GM23338 (cell line): ENCODE measurements around the gene POSTN. TPM values are rescaled to one million over a fixed set of nuclear protein-coding genes. Genes with fewer than 3 reads are reported as not detected.
A peak's percentile ranks its signal among the peaks of the same experiment; 100 is the strongest.

Experiments
- ATAC-seq: fragments of 200-7000 bp; cut with Tn5 transposase; 3 replicates; pipeline ENCODE4 v1.9.1; 2020
- DNase-seq: peaks from one replicate; pipeline ENCODE4 v3.0.0-alpha.2; 2015; ENCODE audit warnings: low spot score
- H2AFZ ChIP-seq: fragments of 200-600 bp; sonication (generic); 2 replicates; pipeline ENCODE4 v1.8.0; 2016; ENCODE audit warnings: antibody characterized with exemption, mild to moderate bottlenecking, moderate library complexity
- H3F3A ChIP-seq: fragments of 200-600 bp; sonication (generic); replicated peaks from 2 replicates; pipeline ENCODE4 v1.8.0; 2017; ENCODE audit warnings: antibody characterized with exemption, mixed run types, low read depth
- H3K27ac ChIP-seq: fragments of 200-600 bp; sonication (generic); 2 replicates; pipeline ENCODE4 v1.6.1; 2016; ENCODE audit warnings: low read depth
- H3K27me3 ChIP-seq: fragments of 200-600 bp; sonication (generic); 2 replicates; pipeline ENCODE4 v1.8.0; 2016; ENCODE audit warnings: mild to moderate bottlenecking, mixed run types, moderate library complexity; ENCODE audit not compliant: insufficient read depth
- H3K36me3 ChIP-seq: fragments of 200-600 bp; sonication (generic); 2 replicates; pipeline ENCODE4 v1.8.0; 2016; ENCODE audit warnings: mild to moderate bottlenecking; ENCODE audit not compliant: insufficient read depth
- H3K4me1 ChIP-seq: fragments of 200-600 bp; sonication (generic); 2 replicates; pipeline ENCODE4 v1.8.0; 2016; ENCODE audit warnings: mild to moderate bottlenecking, moderate library complexity; ENCODE audit not compliant: insufficient read depth
- H3K4me2 ChIP-seq: fragments of 200-600 bp; sonication (generic); 2 replicates; pipeline ENCODE4 v1.7.1; 2017; ENCODE audit warnings: mixed run types
- H3K4me3 ChIP-seq: fragments of 200-600 bp; sonication (generic); 2 replicates; pipeline ENCODE4 v1.6.1; 2016; ENCODE audit warnings: mixed run types
- H3K79me2 ChIP-seq: fragments of 200-600 bp; sonication (generic); replicated peaks from 2 replicates; pipeline ENCODE4 v1.8.0; 2017; ENCODE audit warnings: mild to moderate bottlenecking; ENCODE audit not compliant: insufficient read depth
- H3K9me2 ChIP-seq: fragments of 200-600 bp; sonication (generic); 2 replicates; pipeline ENCODE4 v1.8.0; 2017; ENCODE audit not compliant: insufficient read depth
- H4K20me1 ChIP-seq: fragments of 200-600 bp; sonication (generic); replicated peaks from 2 replicates; pipeline ENCODE4 v1.8.0; 2017; ENCODE audit warnings: mild to moderate bottlenecking; ENCODE audit not compliant: insufficient read depth
- H3K27ac Mint-ChIP-seq: 2 replicates; pipeline ENCODE4 v1.8.0; 2020; ENCODE audit warnings: inconsistent platforms, mild to moderate bottlenecking, moderate library complexity, mixed read lengths
- H3K27me3 Mint-ChIP-seq: 3 replicates; pipeline ENCODE4 v1.8.0; 2022; ENCODE audit warnings: low read depth, mild to moderate bottlenecking, moderate library complexity, mixed read lengths, inconsistent platforms; ENCODE audit not compliant: insufficient read depth, poor library complexity
- H3K36me3 Mint-ChIP-seq: 3 replicates; pipeline ENCODE4 v1.8.0; 2021; ENCODE audit warnings: low read depth, mild to moderate bottlenecking, inconsistent platforms, moderate library complexity, mixed read lengths
- H3K4me1 Mint-ChIP-seq: 3 replicates; pipeline ENCODE4 v1.8.0; 2020; ENCODE audit warnings: mild to moderate bottlenecking, inconsistent platforms, mixed read lengths
- H3K4me3 Mint-ChIP-seq: 3 replicates; pipeline ENCODE4 v1.8.0; 2021; ENCODE audit warnings: moderate library complexity, mild to moderate bottlenecking, inconsistent platforms, mixed read lengths
- H3K9me3 Mint-ChIP-seq: 3 replicates; pipeline ENCODE4 v1.8.0; 2020; ENCODE audit warnings: moderate library complexity, mild to moderate bottlenecking, inconsistent platforms, mixed read lengths
- CREB1 ChIP-seq: fragments of 250-450 bp; sonication (Bioruptor Pico); IDR thresholded peaks from 2 replicates; pipeline ENCODE4 v1.5.0; 2020; ENCODE audit warnings: low read depth, mild to moderate bottlenecking, moderate library complexity
- CTCF ChIP-seq, 2 experiments: fragments of 200-600 bp in 1 of 2; sonication (generic) in 1 of 2; conservative IDR thresholded peaks; 2 replicates each; pipeline versions ENCODE4 v1.5.1 to v1.6.1; 2016 to 2017; ENCODE audit warnings: antibody characterized with exemption in 2 of 2, low read depth in 2 of 2, mild to moderate bottlenecking in 2 of 2, moderate library complexity in 1 of 2
- ETS1 ChIP-seq: IDR thresholded peaks from 2 replicates; pipeline ENCODE4 v1.6.1; 2016; ENCODE audit warnings: antibody characterized with exemption
- EZH2 ChIP-seq: fragments of 200-600 bp; sonication (generic); IDR thresholded peaks from one replicate; pipeline ENCODE4 v1.8.0; 2017; ENCODE audit warnings: antibody characterized with exemption, mild to moderate bottlenecking, low read depth; ENCODE audit not compliant: unreplicated experiment
- EZH2phosphoT487 ChIP-seq: fragments of 200-600 bp; sonication (generic); IDR thresholded peaks from one replicate; pipeline ENCODE4 v1.8.1; 2018; ENCODE audit warnings: antibody characterized with exemption; ENCODE audit not compliant: unreplicated experiment
- JUNB ChIP-seq: IDR thresholded peaks from one replicate; pipeline ENCODE4 v1.6.1; 2016; ENCODE audit warnings: antibody characterized with exemption; ENCODE audit not compliant: unreplicated experiment
- NANOG ChIP-seq: IDR thresholded peaks from 2 replicates; pipeline ENCODE4 v1.6.1; 2016; ENCODE audit warnings: antibody characterized with exemption, borderline replicate concordance
- POLR2AphosphoS5 ChIP-seq: IDR thresholded peaks from 2 replicates; pipeline ENCODE4 v1.6.1; 2016; ENCODE audit warnings: antibody characterized with exemption, low read depth
- REST ChIP-seq: IDR thresholded peaks from one replicate; pipeline ENCODE4 v1.6.1; 2018; ENCODE audit warnings: antibody characterized with exemption; ENCODE audit not compliant: unreplicated experiment
- STAT1 ChIP-seq: IDR thresholded peaks from one replicate; pipeline ENCODE4 v1.6.1; 2016; ENCODE audit warnings: antibody characterized with exemption; ENCODE audit not compliant: unreplicated experiment
- ZNF114 ChIP-seq: fragments of 250-450 bp; sonication (Bioruptor Pico); IDR thresholded peaks from 2 replicates; pipeline ENCODE4 v1.5.0; 2020; ENCODE audit warnings: mild to moderate bottlenecking, moderate library complexity
- ZNF331 ChIP-seq: fragments of 250-450 bp; sonication (Bioruptor Pico); IDR thresholded peaks from 2 replicates; pipeline ENCODE4 v1.5.0; 2020; ENCODE audit warnings: low read depth, mild to moderate bottlenecking, moderate library complexity
- ZNF462 ChIP-seq: fragments of 250-450 bp; sonication (Bioruptor Pico); IDR thresholded peaks from 2 replicates; pipeline ENCODE4 v1.5.0; 2020; ENCODE audit warnings: mild to moderate bottlenecking, moderate library complexity
- polyA plus RNA-seq: library from polyadenylated mRNA; unstranded; fragments of >200 nt; fragmentation: Nextera tagmentation; extraction: Ambion mirVana; gene quantifications from 2 replicates; pipeline ENCODE4 v1.2.1, GENCODE V29; 2016
- total RNA-seq: library from RNA; depleted of rRNA; stranded (reverse); fragments of >200 nt; shearing (Covaris generic); gene quantifications from 2 replicates; pipeline ENCODE4 v1.2.3, GENCODE V29; 2014

Gene POSTN
- total and polyA plus RNA-seq, 2 experiments from 2014 or later, result 0.21 to 0.31 TPM

GRCh38 chr13:37594550-37594949 is 4.0 kb downstream of the POSTN start:
- Mint-ChIP-seq H3K36me3 (no peaks in the 10 kb centered on the region), H3K27me3 (no peaks in the 10 kb centered on the region), H3K9me3 (no peaks in the 10 kb centered on the region), H3K4me1 (peaks cover 28% of the 10 kb centered on the region), H3K4me3 (peak overlapping the region; percentile 21; the same call in 1 of the 3 replicates), H3K27ac (no peak overlapping the region)
- H3K9me2 ChIP-seq, result 0 out of 2 replicates have a peak, but pooled peaks cover 2% of the 10 kb centered on the region
- H3K4me1 ChIP-seq, result peaks cover 24% of the 10 kb centered on the region
- DNase-seq (no peak), ATAC-seq (no peak)
- no peaks in the 10 kb centered on the region for H3K79me2 ChIP-seq
- no peaks in the 10 kb centered on the region for H3K36me3 ChIP-seq
- H3K27ac ChIP-seq, result 0 out of 2 replicates have a peak overlapping the region, but pooled peaks have one; percentile 7
- H3K4me3 ChIP-seq, result no peak overlapping the region
- H3K27me3 ChIP-seq, result no peaks in the 10 kb centered on the region
- H4K20me1 ChIP-seq, result no peaks in the 10 kb centered on the region
- no peak for TF ChIP-seq ZNF331 (CRISPR knock-in tag)
- no peak for TF ChIP-seq REST
- no peak for TF ChIP-seq CREB1 (CRISPR knock-in tag)
- no peak for TF ChIP-seq ZNF114 (CRISPR knock-in tag)
- TF ChIP-seq NANOG, result no peak
- TF ChIP-seq ZNF462 (CRISPR knock-in tag), result no peak
- TF ChIP-seq STAT1, result no peak
- no peak for TF ChIP-seq EZH2
- TF ChIP-seq JUNB, result no peak
- TF ChIP-seq EZH2phosphoT487, result no peak
- TF ChIP-seq CTCF (conservative IDR thresholded peaks at IDR 0.05; ENCODE audit: low read depth in 2 of 2), result no peak
- TF ChIP-seq ETS1, result no peak
- no peak for TF ChIP-seq POLR2AphosphoS5
- peak overlapping the region; percentile 34 for H3K4me2 ChIP-seq
- no peaks in the 10 kb centered on the region for H3F3A ChIP-seq
- no peak overlapping the region for H2AFZ ChIP-seq
